K562 (cell line): Measurements from ENCODE around the gene VGF. TPM values are rescaled to one million over a fixed set of nuclear protein-coding genes. Genes with fewer than 3 reads are reported as not detected.

Experiments used
- ATAC-seq: fragments of 200-7000 bp; cut with Tn5 transposase; 3 replicates; pipeline ENCODE4 v1.9.1; 2020; ENCODE audit warnings: moderate library complexity
- BruUV-seq: library from RNA; stranded (reverse); fragments of 400-500 nt; replicated peaks from 2 replicates; lab custom pipeline; 2021; lab: Mats Ljungman, UMichigan
- CTCF ChIA-PET: fragments of 300-600 bp; formaldehyde crosslinking; extraction: SDS; loops from one replicate; lab custom pipeline; 2021; ENCODE audit warnings: low intra/inter-chr PET ratio; lab: Yijun Ruan, JAX
- POLR2A ChIA-PET: fragments of 300-600, 350-650 bp; sonication (Branson Sonifier 250); formaldehyde crosslinking; extraction: SDS; loops from one replicate; lab custom pipeline; 2021; ENCODE audit warnings: antibody characterized with exemption, inconsistent platforms; lab: Yijun Ruan, JAX
- DNase-seq, 4 experiments: peaks; one replicate each; pipeline versions ENCODE4 v3.0.0 to v3.0.0-alpha.2; 2011 to 2018; ENCODE audit warnings: low spot score in 3 of 4, mixed read lengths in 3 of 4; ENCODE audit errors: extremely low read depth in 1 of 4
- FAIRE-seq: peaks from 2 replicates; lab custom pipeline; 2011; peaks lifted over from hg19 to GRCh38; lab: Jason Lieb, UNC
- H2AFZ ChIP-seq: 2 replicates; pipeline ENCODE4 v1.6.0; 2011; ENCODE audit warnings: low read depth, low read length, control low read depth, inconsistent platforms
- H3K27ac ChIP-seq: fragments of 200-600 bp; 3 replicates; pipeline ENCODE4 v1.8.0; 2011; ENCODE audit warnings: low read depth, mild to moderate bottlenecking, control low read depth, inconsistent platforms, low read length, moderate library complexity, mixed read lengths; ENCODE audit errors: extremely low read depth
- H3K27me3 ChIP-seq, 2 experiments: fragments of 300-600 bp in 1 of 2; 2 replicates in 1 of 2; 3 replicates in 1 of 2; pipeline versions ENCODE4 v1.6.0 to v1.8.0; 2011; ENCODE audit warnings: inconsistent platforms in 2 of 2, low read length in 2 of 2, mild to moderate bottlenecking in 1 of 2, mixed read lengths in 1 of 2, moderate library complexity in 1 of 2; ENCODE audit not compliant: control insufficient read depth in 2 of 2, insufficient read depth in 2 of 2
- H3K36me3 ChIP-seq: fragments of 300-600 bp; 3 replicates; pipeline ENCODE4 v1.8.0; 2011; ENCODE audit warnings: mild to moderate bottlenecking, low read length, inconsistent platforms; ENCODE audit not compliant: control insufficient read depth, insufficient read depth
- H3K4me1 ChIP-seq, 2 experiments: fragments of 200-600 bp in 1 of 2; replicated peaks in 1 of 2; 2 replicates in 1 of 2; 3 replicates in 1 of 2; pipeline versions ENCODE4 v1.5.1 to v1.8.0; 2011; ENCODE audit warnings: inconsistent platforms in 2 of 2, low read length in 2 of 2, mild to moderate bottlenecking in 1 of 2, mixed read lengths in 1 of 2, moderate library complexity in 1 of 2; ENCODE audit not compliant: control insufficient read depth in 2 of 2, insufficient read depth in 2 of 2
- H3K4me2 ChIP-seq: 2 replicates; pipeline ENCODE4 v1.6.1; 2011; ENCODE audit warnings: low read length, control low read depth, inconsistent platforms, mixed read lengths; ENCODE audit not compliant: insufficient read depth
- H3K4me3 ChIP-seq: fragments of 200-600 bp; sonication (generic), shearing (Covaris generic); 2 replicates; pipeline ENCODE4 v1.5.1; 2016; ENCODE audit warnings: control low read depth, inconsistent platforms
- H3K79me2 ChIP-seq: fragments of 200-600 bp; 3 replicates; pipeline ENCODE4 v1.8.0; 2011; ENCODE audit warnings: low read length, inconsistent platforms; ENCODE audit not compliant: control insufficient read depth, insufficient read depth
- H3K9ac ChIP-seq, 2 experiments: 2 replicates each; pipeline versions ENCODE4 v1.6.0 to v1.6.1; 2011; ENCODE audit warnings: low read depth in 2 of 2, low read length in 2 of 2, control low read depth in 1 of 2, inconsistent platforms in 1 of 2, mild to moderate bottlenecking in 1 of 2, mixed read lengths in 1 of 2; ENCODE audit not compliant: insufficient read depth in 1 of 2
- H3K9me1 ChIP-seq: one replicate; pipeline ENCODE4 v1.6.0; 2011; ENCODE audit warnings: inconsistent platforms, mild to moderate bottlenecking, low read length, moderate library complexity; ENCODE audit not compliant: control insufficient read depth, insufficient read depth
- H3K9me3 ChIP-seq: replicated peaks from 2 replicates; pipeline ENCODE4 v1.5.1; 2011; ENCODE audit warnings: low read depth, low read length, inconsistent platforms; ENCODE audit not compliant: control insufficient read depth, insufficient read depth
- H4K20me1 ChIP-seq: replicated peaks from 2 replicates; pipeline ENCODE4 v1.6.1; 2011; ENCODE audit warnings: low read length, inconsistent platforms, mixed read lengths; ENCODE audit not compliant: control insufficient read depth, insufficient read depth
- FOXJ3 ChIP-seq: sonication (generic); formaldehyde crosslinking; IDR thresholded peaks from 2 replicates; pipeline ENCODE4 v1.4.0; 2020; ENCODE audit warnings: mild to moderate bottlenecking, missing genetic modification reagents
- HMGXB4 ChIP-seq: sonication (generic); formaldehyde crosslinking; IDR thresholded peaks from 2 replicates; pipeline ENCODE4 v1.8.1; 2023; ENCODE audit warnings: mild to moderate bottlenecking, missing genetic modification reagents
- HNRNPL ChIP-seq: fragments of 200-400 bp; formaldehyde crosslinking; IDR thresholded peaks from 2 replicates; pipeline ENCODE4 v1.6.1; 2017; ENCODE audit warnings: low read depth, mild to moderate bottlenecking, low read length
- SPI1 ChIP-seq: IDR thresholded peaks from 2 replicates; pipeline ENCODE4 v1.6.1; 2011; ENCODE audit warnings: low read depth, low read length, control low read depth, borderline replicate concordance
- ZBTB7A ChIP-seq: IDR thresholded peaks from 2 replicates; pipeline ENCODE4 v1.6.1; 2011; ENCODE audit warnings: low read depth, mild to moderate bottlenecking, low read length, moderate library complexity, borderline replicate concordance; ENCODE audit not compliant: control insufficient read depth
- ZNF354B ChIP-seq: fragments of 250-450 bp; sonication (Bioruptor Pico); IDR thresholded peaks from 2 replicates; pipeline ENCODE4 v1.4.0; 2020
- WGBS: fragments of 100-300 bp; shearing (Covaris generic); methylation state at CpG from one replicate; pipeline ENCODE4 v1.1.6; 2016; ENCODE audit warnings: low coverage, mixed read lengths; ENCODE audit not compliant: insufficient coverage; ENCODE audit errors: missing lambda C conversion rate; 5-methylcytosine and 5-hydroxymethylcytosine counted together
- in situ Hi-C: fragments of 300-500 bp; cut with MboI; formaldehyde crosslinking; loops from 4 replicates; pipeline ENCODE4 v1.15.0; 2018; ENCODE audit warnings: inconsistent platforms, mixed read lengths
- intact Hi-C: fragments of 100-400 bp; cut with micrococcal nuclease; formaldehyde crosslinking; loops from 2 replicates; pipeline ENCODE4 v1.14.2; 2022
- polyA plus RNA-seq, 8 experiments: library from polyadenylated mRNA; depleted of rRNA in 4 of 8; stranded (reverse) in 5 of 8; unstranded in 3 of 8; fragments of >200 nt; fragmentation: Nextera tagmentation in 2 of 8; fragmentation: Illumina TruSeq in 1 of 8; extraction: Ambion mirVana in 2 of 8; extraction: Trizol in 1 of 8; gene quantifications; 2 replicates each; pipeline versions ENCODE4 v1.2.1 to v1.2.3, GENCODE V29; 2011 to 2014; ENCODE audit warnings: inconsistent platforms in 1 of 8, missing spikeins in 1 of 8
- total RNA-seq, 7 experiments: library from RNA; depleted of rRNA in 6 of 7; stranded (reverse); fragments of >200 nt in 6 of 7; fragmentation: Illumina TruSeq in 2 of 7; extraction: Trizol in 2 of 7; gene quantifications; 2 replicates each; pipeline versions ENCODE4 v1.2.1 to v1.2.3, GENCODE V29; 2011 to 2021; ENCODE audit warnings: low replicate concordance in 1 of 7

Gene VGF
- total and polyA plus RNA-seq, 9 of the 15 experiments (the other 6 are each of a cell fraction or from before 2014, with no cell fraction given), result 0.03 to 5.7 (median 0.34) TPM

GRCh38 chr7:101180130-101180755 lies 14.9 kb upstream of the VGF start, which contains the start of gene NAT16:
TSS of gene NAT16 (minus strand) at chr7:101180293. CDS start at chr7:101174807, 5,486 bp downstream.
- H3K27ac ChIP-seq, result no peak within 1 kb of the TSS
- intact Hi-C loops (no loop called here), in situ Hi-C loops (no loop called here)
- H4K20me1 ChIP-seq, result no peaks in the 10 kb centered on the region
- H3K9me3 ChIP-seq, result no peaks in the 10 kb centered on the region
- no peak within 1 kb of the TSS for H2AFZ ChIP-seq
- 38% methylated on average over 47 of the region's 56 CpGs for WGBS
- FAIRE-seq (no peak), DNase-seq (peak in 1 of 4 experiments; percentile 18), ATAC-seq (no peak)
- no peaks in the 10 kb centered on the region for H3K36me3 ChIP-seq
- H3K9ac ChIP-seq, result peak within 1 kb of the TSS in 1 of 2 experiments; percentile 69; a peak in 2 of 4 replicates
- no peaks in the 10 kb centered on the region for H3K79me2 ChIP-seq
- H3K4me3 ChIP-seq, result no peak within 1 kb of the TSS
- POLR2A ChIA-PET, result no interaction called here
- H3K4me2 ChIP-seq, result no peak within 1 kb of the TSS
- CTCF ChIA-PET, result no interaction called here
- no peaks in the 10 kb centered on the region for H3K9me1 ChIP-seq
- TF ChIP-seq ZBTB7A (peak; percentile 15; the same call in 1 of the 2 replicates), SPI1 (no peak), ZNF354B (no peak), HNRNPL (peak; percentile 63; the same call in 1 of the 2 replicates), HMGXB4 (CRISPR knock-in tag) (no peak), FOXJ3 (CRISPR knock-in tag) (no peak)
- H3K4me1 ChIP-seq, result peaks cover 4 to 16% of the 10 kb centered on the region in 2 experiments; a peak in 3 of 5 replicates
- BruUV-seq, result no TSS peak
- peaks cover 22 to 24% of the 10 kb centered on the region in 2 experiments; a peak in 4 of 5 replicates for H3K27me3 ChIP-seq
